ENCODE results near the gene CA10. TPM values are rescaled to one million over a fixed set of nuclear protein-coding genes. Genes with fewer than 3 reads are reported as not detected.

The CA10 gene
- total and polyA plus RNA-seq, 2 donors (not counting 1 experiment from before 2014, with no cell fraction given) = not detected

DNA sequence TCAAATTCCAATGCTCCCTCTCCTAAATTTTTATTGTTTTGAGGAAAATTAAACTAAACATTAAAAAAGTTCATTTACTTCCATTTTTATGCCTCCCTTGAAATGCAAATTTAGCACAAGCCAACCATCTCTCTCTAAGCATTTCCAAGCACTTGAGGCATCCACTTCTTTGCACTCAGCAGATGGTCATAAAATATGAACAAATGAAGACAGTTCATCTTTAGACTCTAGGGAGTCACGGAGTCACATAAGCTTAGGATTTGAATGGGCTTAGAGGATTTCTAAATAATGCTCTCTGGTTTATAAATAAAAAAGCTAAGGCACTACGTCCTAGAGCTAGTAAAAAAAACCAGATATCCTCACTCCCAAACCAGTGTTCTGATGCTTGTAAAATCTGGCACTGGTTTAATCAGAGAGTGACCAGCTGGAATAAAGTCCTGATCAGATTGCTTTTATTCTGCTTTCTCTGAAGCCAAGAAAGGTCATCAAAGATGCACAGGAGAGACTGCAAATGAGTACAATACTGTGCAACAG, 204.2 kb downstream of the CA10 start:
- intact Hi-C loops (cut with micrococcal nuclease) = no loop called here

DNA sequence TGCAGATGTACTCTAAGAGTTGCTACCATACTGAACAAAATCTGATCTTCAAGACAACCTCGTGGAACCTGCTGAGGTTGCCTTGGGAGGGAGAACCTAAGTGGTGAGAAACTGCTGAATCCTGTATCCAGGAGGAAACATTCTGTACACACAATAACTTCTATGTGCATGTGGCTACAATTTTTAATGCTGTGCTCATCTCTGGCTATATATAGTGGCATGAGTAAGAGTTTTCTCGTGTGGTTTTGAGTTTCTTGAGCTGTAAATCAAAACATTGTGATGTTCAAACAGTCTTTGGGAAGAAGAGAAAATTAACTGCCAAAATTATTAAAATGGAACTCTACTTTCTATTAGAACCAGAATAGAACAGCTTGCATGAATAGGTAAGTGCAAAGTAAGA, 206.8 kb downstream of the CA10 start:
- Mint-ChIP-seq H3K9me3 (ENCODE audit: insufficient read depth) (no peaks in the 10 kb centered on the region), H3K4me3 (no peak overlapping the region), H3K27ac (no peak overlapping the region), H3K27me3 (no peaks in the 10 kb centered on the region), H3K4me1 (no peaks in the 10 kb centered on the region)
- intact Hi-C loops (cut with micrococcal nuclease) = no loop called here
- DNase-seq (no peak), ATAC-seq (ENCODE audit: low read depth) (no peak)
- Histone ChIP-seq H3K27ac (ENCODE audit: low read length in 2 of 2) (no peak overlapping the region), H3K4me3 (ENCODE audit: control extremely low read depth in 1 of 5, extremely low read depth in 1 of 5, insufficient read depth in 1 of 5, low read depth in 2 of 5, low read length in 4 of 5) (no peak overlapping the region), H2AFZ (ENCODE audit: insufficient read depth, low read depth, low read length, poor library complexity, severe bottlenecking) (no peak overlapping the region), H3K4me1 (ENCODE audit: control insufficient read depth in 2 of 2, insufficient read depth in 2 of 2, low read length in 2 of 2) (no peaks in the 10 kb centered on the region), H4K20me1 (ENCODE audit: control insufficient read depth, insufficient read depth, low read length, poor library complexity, severe bottlenecking) (no peaks in the 10 kb centered on the region), H3K27me3 (replicated peaks in 1 of 4; ENCODE audit: control extremely low read depth in 1 of 4, control insufficient read depth in 3 of 4, insufficient read depth in 4 of 4, low read length in 3 of 4) (no peaks in the 10 kb centered on the region), H3K9ac (ENCODE audit: low read length) (no peak overlapping the region), H3K79me2 (ENCODE audit: control insufficient read depth, insufficient read depth, low read length) (no peaks in the 10 kb centered on the region), H3K4me2 (replicated peaks; ENCODE audit: low read depth, low read length, poor library complexity, severe bottlenecking) (no peak overlapping the region), H3K9me3 (ENCODE audit: control extremely low read depth in 1 of 3, control insufficient read depth in 2 of 3, insufficient read depth in 1 of 3, low read length in 2 of 3) (no peaks in the 10 kb centered on the region), H3K36me3 (replicated peaks in 1 of 2; ENCODE audit: control extremely low read depth in 1 of 2, control insufficient read depth in 1 of 2, extremely low read depth in 1 of 2, insufficient read depth in 2 of 2, low read length in 1 of 2) (no peaks in the 10 kb centered on the region)
- WGBS (ENCODE audit: insufficient coverage) = no CpG with 5 or more reads among the region's 2 CpGs
- TF ChIP-seq, protein P1, sequence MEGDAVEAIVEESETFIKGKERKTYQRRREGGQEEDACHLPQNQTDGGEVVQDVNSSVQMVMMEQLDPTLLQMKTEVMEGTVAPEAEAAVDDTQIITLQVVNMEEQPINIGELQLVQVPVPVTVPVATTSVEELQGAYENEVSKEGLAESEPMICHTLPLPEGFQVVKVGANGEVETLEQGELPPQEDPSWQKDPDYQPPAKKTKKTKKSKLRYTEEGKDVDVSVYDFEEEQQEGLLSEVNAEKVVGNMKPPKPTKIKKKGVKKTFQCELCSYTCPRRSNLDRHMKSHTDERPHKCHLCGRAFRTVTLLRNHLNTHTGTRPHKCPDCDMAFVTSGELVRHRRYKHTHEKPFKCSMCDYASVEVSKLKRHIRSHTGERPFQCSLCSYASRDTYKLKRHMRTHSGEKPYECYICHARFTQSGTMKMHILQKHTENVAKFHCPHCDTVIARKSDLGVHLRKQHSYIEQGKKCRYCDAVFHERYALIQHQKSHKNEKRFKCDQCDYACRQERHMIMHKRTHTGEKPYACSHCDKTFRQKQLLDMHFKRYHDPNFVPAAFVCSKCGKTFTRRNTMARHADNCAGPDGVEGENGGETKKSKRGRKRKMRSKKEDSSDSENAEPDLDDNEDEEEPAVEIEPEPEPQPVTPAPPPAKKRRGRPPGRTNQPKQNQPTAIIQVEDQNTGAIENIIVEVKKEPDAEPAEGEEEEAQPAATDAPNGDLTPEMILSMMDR (IDR thresholded peaks at IDR 0.05) = no peak
- TF ChIP-seq EZH2 (IDR thresholded peaks at IDR 0.05; ENCODE audit: borderline replicate concordance, insufficient read depth, low read depth, low read length, poor library complexity, severe bottlenecking) = no peak
- ChIA-PET POLR2A (no interaction called here), CTCF (no interaction called here)

More for the DNA sequence above, 204.2 kb downstream of the CA10 start:
- Histone ChIP-seq H2AFZ (ENCODE audit: insufficient read depth, low read depth, low read length, poor library complexity, severe bottlenecking) (no peak overlapping the region), H3K9ac (ENCODE audit: low read length) (no peak overlapping the region), H3K27ac (ENCODE audit: low read length in 2 of 2) (no peak overlapping the region), H3K4me1 (ENCODE audit: control insufficient read depth in 2 of 2, insufficient read depth in 2 of 2, low read length in 2 of 2) (no peaks in the 10 kb centered on the region), H3K36me3 (replicated peaks in 1 of 2; ENCODE audit: control extremely low read depth in 1 of 2, control insufficient read depth in 1 of 2, extremely low read depth in 1 of 2, insufficient read depth in 2 of 2, low read length in 1 of 2) (no peaks in the 10 kb centered on the region), H4K20me1 (ENCODE audit: control insufficient read depth, insufficient read depth, low read length, poor library complexity, severe bottlenecking) (no peaks in the 10 kb centered on the region), H3K4me3 (ENCODE audit: control extremely low read depth in 1 of 5, extremely low read depth in 1 of 5, insufficient read depth in 1 of 5, low read depth in 2 of 5, low read length in 4 of 5) (no peak overlapping the region), H3K27me3 (replicated peaks in 1 of 4; ENCODE audit: control extremely low read depth in 1 of 4, control insufficient read depth in 3 of 4, insufficient read depth in 4 of 4, low read length in 3 of 4) (no peaks in the 10 kb centered on the region), H3K9me3 (ENCODE audit: control extremely low read depth in 1 of 3, control insufficient read depth in 2 of 3, insufficient read depth in 1 of 3, low read length in 2 of 3) (no peaks in the 10 kb centered on the region), H3K79me2 (ENCODE audit: control insufficient read depth, insufficient read depth, low read length) (no peaks in the 10 kb centered on the region), H3K4me2 (replicated peaks; ENCODE audit: low read depth, low read length, poor library complexity, severe bottlenecking) (no peak overlapping the region)
- ChIA-PET CTCF (no interaction called here), POLR2A (no interaction called here)
- Mint-ChIP-seq H3K4me3 (no peak overlapping the region), H3K9me3 (ENCODE audit: insufficient read depth) (no peaks in the 10 kb centered on the region), H3K27me3 (no peaks in the 10 kb centered on the region), H3K4me1 (no peaks in the 10 kb centered on the region), H3K27ac (no peak overlapping the region)
- no CpG with 5 or more reads among the region's 2 CpGs for WGBS (ENCODE audit: insufficient coverage)
- no peak for TF ChIP-seq EZH2 (IDR thresholded peaks at IDR 0.05; ENCODE audit: borderline replicate concordance, insufficient read depth, low read depth, low read length, poor library complexity, severe bottlenecking)
- TF ChIP-seq, protein P1 (IDR thresholded peaks at IDR 0.05) = no peak
- no peak for DNase-seq
- ATAC-seq (ENCODE audit: low read depth) = no peak
